Tibial nerve (tissue), 4 donors: Measurements from ENCODE around the gene LAD1. TPM values are rescaled to one million over a fixed set of nuclear protein-coding genes. Genes with fewer than 3 reads are reported as not detected.

Experiments
- DNase-seq, 2 donors: peaks; one replicate each; pipeline ENCODE4 v3.0.0-alpha.2; 2019; ENCODE audit warnings: low spot score in 2 of 2
- H3K27ac ChIP-seq, 4 donors: fragments of 200-600 bp; sonication (generic) in 3 of 4; one replicate each; pipeline ENCODE4 v1.5.1; 2017 to 2019; ENCODE audit warnings: mild to moderate bottlenecking in 1 of 4
- H3K27me3 ChIP-seq, 2 donors: fragments of 200-600 bp; sonication (generic) in 1 of 2; one replicate each; pipeline versions ENCODE4 v1.5.1 to v1.6.0; 2017 to 2019
- H3K36me3 ChIP-seq, 3 donors: fragments of 200-600 bp; sonication (generic); one replicate each; pipeline ENCODE4 v1.5.1; 2018 to 2019
- H3K4me1 ChIP-seq, 4 donors: fragments of 200-600 bp; sonication (generic) in 3 of 4; one replicate each; pipeline ENCODE4 v1.5.1; 2017 to 2019
- H3K4me3 ChIP-seq, 4 donors: fragments of 200-600 bp; sonication (generic) in 3 of 4; one replicate each; pipeline ENCODE4 v1.5.1; 2017 to 2019; ENCODE audit warnings: mild to moderate bottlenecking in 1 of 4, moderate library complexity in 1 of 4
- H3K9me3 ChIP-seq, 4 donors: fragments of 200-600 bp; sonication (generic) in 3 of 4; one replicate each; pipeline ENCODE4 v1.5.1; 2017 to 2019
- EP300 ChIP-seq, 2 donors: sonication (generic); formaldehyde crosslinking; IDR thresholded peaks; one replicate each; pipeline ENCODE4 v1.6.1; 2017; ENCODE audit warnings: antibody characterized with exemption in 2 of 2, mild to moderate bottlenecking in 1 of 2
- POLR2A ChIP-seq, 2 donors: fragments of 450-650 bp; IDR thresholded peaks; one replicate each; pipeline ENCODE4 v1.6.1; 2017; ENCODE audit warnings: antibody characterized with exemption in 2 of 2, mild to moderate bottlenecking in 2 of 2, moderate library complexity in 2 of 2
- WGBS, 2 donors: methylation state at CpG; one replicate each; pipeline ENCODE4 v1.1.5; 2018; 5-methylcytosine and 5-hydroxymethylcytosine counted together
- total RNA-seq, 4 donors: library from RNA; depleted of rRNA; stranded (reverse); fragments of >200 nt; gene quantifications; one replicate each; pipeline ENCODE4 v1.1.0, GENCODE V29; 2016
- TF ChIP-seq, protein P1 (sequence below), 5 experiments: fragments of 200-600 bp in 3 of 5; fragments of 450-650 bp in 2 of 5; sonication (generic) in 3 of 5; IDR thresholded peaks; one replicate each; pipeline ENCODE4 v1.5.1; 2016 to 2019; ENCODE audit warnings: antibody characterized with exemption in 5 of 5, mild to moderate bottlenecking in 3 of 5, moderate library complexity in 2 of 5

Gene LAD1
- total RNA-seq, 4 donors from 2014 or later: not detected

DNA sequence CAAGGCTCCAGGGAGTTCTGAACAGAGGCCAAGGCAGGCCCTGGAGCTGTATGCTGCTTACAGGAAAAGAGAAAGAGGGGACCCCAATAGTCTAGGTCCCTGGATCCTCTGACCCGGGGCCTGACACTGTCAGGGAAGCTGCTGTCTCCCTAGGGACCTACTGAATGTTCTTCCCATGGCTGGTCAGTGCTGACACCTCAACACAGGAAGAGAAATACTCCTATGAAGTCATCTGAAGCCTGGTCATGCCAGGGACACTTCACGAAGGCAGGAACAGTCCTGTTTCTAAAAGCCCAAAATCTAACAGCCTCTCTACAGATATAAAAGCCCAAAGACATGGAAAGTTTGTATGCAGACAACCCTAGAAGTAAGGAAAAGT lies 1.7 kb upstream of the LAD1 start:
- H3K9me3 ChIP-seq: no peaks in the 10 kb centered on the region
- peaks cover 0 to 27% of the 10 kb centered on the region in 2 donors for H3K27me3 ChIP-seq
- H3K4me3 ChIP-seq: no peak overlapping the region
- no peak overlapping the region for H3K27ac ChIP-seq
- no peak for DNase-seq
- TF ChIP-seq EP300 (IDR thresholded peaks at IDR 0.05) (no peak), POLR2A (IDR thresholded peaks at IDR 0.05) (no peak)
- TF ChIP-seq, protein P1, sequence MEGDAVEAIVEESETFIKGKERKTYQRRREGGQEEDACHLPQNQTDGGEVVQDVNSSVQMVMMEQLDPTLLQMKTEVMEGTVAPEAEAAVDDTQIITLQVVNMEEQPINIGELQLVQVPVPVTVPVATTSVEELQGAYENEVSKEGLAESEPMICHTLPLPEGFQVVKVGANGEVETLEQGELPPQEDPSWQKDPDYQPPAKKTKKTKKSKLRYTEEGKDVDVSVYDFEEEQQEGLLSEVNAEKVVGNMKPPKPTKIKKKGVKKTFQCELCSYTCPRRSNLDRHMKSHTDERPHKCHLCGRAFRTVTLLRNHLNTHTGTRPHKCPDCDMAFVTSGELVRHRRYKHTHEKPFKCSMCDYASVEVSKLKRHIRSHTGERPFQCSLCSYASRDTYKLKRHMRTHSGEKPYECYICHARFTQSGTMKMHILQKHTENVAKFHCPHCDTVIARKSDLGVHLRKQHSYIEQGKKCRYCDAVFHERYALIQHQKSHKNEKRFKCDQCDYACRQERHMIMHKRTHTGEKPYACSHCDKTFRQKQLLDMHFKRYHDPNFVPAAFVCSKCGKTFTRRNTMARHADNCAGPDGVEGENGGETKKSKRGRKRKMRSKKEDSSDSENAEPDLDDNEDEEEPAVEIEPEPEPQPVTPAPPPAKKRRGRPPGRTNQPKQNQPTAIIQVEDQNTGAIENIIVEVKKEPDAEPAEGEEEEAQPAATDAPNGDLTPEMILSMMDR (IDR thresholded peaks at IDR 0.05): no peak
- H3K4me1 ChIP-seq: peaks cover 0 to 15% (median 6%) of the 10 kb centered on the region in 4 donors
- 76 to 90% methylated on average over 2 of the region's 2 CpGs for WGBS, 2 donors
- no peaks in the 10 kb centered on the region for H3K36me3 ChIP-seq

DNA sequence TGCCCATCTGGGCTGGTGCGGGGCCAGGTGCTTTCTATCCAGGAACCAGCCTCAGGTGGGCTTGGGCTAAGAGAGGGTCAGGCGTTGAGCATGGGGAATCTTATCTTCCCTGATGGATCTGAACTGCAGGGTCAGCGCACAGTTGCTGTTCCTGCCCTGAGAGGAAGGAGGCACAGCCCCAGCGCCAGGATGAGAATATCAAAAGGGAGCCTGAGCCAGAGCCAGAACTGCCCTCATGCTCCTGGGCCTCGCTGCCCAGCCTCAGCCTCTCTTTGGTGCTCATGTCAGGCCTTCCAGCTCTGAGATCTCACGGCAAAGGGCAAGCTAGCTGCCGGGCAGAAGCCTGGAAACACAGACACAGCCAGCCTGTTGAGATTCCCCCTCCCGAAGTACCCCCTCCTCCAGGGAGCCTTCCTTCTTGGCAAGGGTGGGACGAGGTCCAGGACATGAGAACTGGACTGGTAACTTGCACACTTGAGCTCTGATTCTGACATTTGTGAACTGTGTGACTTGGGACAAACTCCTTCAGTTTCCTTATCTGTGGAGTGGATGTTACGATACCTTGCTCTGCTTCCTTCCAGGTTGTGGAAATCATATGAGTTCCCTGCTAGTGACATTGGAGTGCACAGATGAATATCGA lies 1.2 kb upstream of the LAD1 start:
- Histone ChIP-seq H3K9me3 (no peaks in the 10 kb centered on the region), H3K27ac (peak overlapping the region in 1 of 4 donors; percentile 79), H3K4me1 (peaks cover 0 to 15% (median 6%) of the 10 kb centered on the region in 4 donors), H3K4me3 (peak overlapping the region in 1 of 4 donors; percentile 39), H3K27me3 (peaks cover 0 to 27% of the 10 kb centered on the region in 2 donors), H3K36me3 (no peaks in the 10 kb centered on the region)
- 88 to 91% methylated on average over 10 to 11 of the region's 11 CpGs for WGBS, 2 donors
- TF ChIP-seq EP300 (IDR thresholded peaks at IDR 0.05): no peak
- no peak for TF ChIP-seq POLR2A (IDR thresholded peaks at IDR 0.05)
- TF ChIP-seq, protein P1 (IDR thresholded peaks at IDR 0.05): no peak
- no peak for DNase-seq

DNA sequence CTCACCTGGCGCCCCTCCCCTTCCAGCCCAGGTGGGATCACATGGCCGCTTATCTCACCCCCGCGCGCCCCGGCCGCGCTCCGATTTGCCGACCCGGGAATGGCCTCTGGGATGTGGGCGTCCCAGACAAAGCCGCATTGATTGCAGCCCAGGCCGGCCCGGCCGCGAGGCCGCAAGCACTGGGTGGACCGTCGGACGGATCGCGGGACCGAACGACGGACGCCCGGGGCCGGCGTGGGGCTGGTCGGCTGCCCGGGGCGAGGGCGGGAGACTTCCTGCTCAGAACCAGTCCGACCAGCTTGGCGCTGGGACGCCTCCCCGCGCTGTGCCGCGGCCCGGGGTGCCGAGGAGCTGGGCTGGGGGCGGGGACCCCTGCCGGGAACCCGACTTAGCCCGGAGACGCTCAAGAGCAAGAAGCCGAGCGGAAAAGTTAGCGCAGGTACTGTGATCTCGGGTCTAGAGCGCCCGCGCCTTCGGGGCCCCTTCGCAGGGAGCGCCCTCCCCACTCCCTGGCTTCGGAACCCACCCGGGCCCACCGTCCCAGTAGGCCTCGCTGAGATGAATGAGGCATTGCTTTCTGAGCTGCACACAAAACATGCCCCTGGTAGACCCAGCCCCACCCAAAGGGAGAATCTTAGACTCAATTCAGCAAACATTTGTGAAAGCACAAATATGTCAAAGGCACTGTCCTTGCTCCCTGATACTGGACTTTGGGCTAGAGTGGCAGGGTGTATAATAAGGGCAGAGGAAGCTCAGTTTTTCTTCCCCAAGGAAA lies 415 bp upstream of the LAD1 start:
- 2 to 14% methylated on average over 35 to 46 of the region's 62 CpGs for WGBS, 2 donors
- TF ChIP-seq, protein P1 (IDR thresholded peaks at IDR 0.05): no peak
- peak in 1 of 2 donors; percentile 38 for TF ChIP-seq EP300 (IDR thresholded peaks at IDR 0.05)
- H3K36me3 ChIP-seq: no peaks in the 10 kb centered on the region
- H3K27me3 ChIP-seq: peaks cover 0 to 27% of the 10 kb centered on the region in 2 donors
- no peak for DNase-seq
- peak overlapping the region in 2 of 4 donors; percentile 68 to 79 for H3K27ac ChIP-seq
- peak overlapping the region; percentile 5 to 42 (median 30) for H3K4me3 ChIP-seq
- H3K9me3 ChIP-seq: no peaks in the 10 kb centered on the region
- H3K4me1 ChIP-seq: peaks cover 0 to 15% (median 6%) of the 10 kb centered on the region in 4 donors

DNA sequence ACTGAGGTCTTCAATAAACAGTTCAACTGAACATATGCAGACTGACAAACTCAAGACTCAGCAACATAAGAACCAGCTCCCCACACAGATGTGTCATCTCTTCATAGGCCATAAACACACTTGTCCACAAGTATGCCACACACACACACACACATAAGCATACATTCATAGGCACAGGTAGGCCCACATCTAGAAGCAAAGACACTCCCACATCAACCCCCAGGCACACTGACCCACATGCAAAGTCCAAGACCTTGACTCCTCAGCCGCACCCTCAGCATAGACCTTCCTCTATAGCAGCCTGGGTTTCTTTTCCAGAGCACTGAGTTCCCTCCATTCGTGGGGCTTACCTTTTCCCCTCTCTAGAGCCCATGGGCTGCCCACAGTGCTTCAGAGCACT lies 1.4 kb downstream of the LAD1 start:
- DNase-seq: no peak
- Histone ChIP-seq H3K36me3 (no peaks in the 10 kb centered on the region), H3K27ac (peak overlapping the region in 1 of 4 donors; percentile 79), H3K9me3 (no peaks in the 10 kb centered on the region), H3K4me3 (no peak overlapping the region), H3K27me3 (peaks cover 0 to 27% of the 10 kb centered on the region in 2 donors), H3K4me1 (peaks cover 0 to 15% (median 6%) of the 10 kb centered on the region in 4 donors)
- no peak for TF ChIP-seq POLR2A (IDR thresholded peaks at IDR 0.05)
- TF ChIP-seq, protein P1 (IDR thresholded peaks at IDR 0.05): no peak
- no peak for TF ChIP-seq EP300 (IDR thresholded peaks at IDR 0.05)
- WGBS, 2 donors: 95 to 100% methylated on average over 2 of the region's 2 CpGs
